Activated CD8-positive, alpha-beta memory T cell treated with anti-CD3 and anti-CD28 coated beads for 1 hour (primary cell): ENCODE results near the gene CAPS2.

Source experiments
- DNase-seq, 2 donors: peaks; one replicate each; pipeline ENCODE4 v3.0.0-alpha.2; 2020; ENCODE audit warnings: low read depth in 1 of 2; ENCODE audit errors: extremely low read depth in 1 of 2

The CAPS2 gene

DNA sequence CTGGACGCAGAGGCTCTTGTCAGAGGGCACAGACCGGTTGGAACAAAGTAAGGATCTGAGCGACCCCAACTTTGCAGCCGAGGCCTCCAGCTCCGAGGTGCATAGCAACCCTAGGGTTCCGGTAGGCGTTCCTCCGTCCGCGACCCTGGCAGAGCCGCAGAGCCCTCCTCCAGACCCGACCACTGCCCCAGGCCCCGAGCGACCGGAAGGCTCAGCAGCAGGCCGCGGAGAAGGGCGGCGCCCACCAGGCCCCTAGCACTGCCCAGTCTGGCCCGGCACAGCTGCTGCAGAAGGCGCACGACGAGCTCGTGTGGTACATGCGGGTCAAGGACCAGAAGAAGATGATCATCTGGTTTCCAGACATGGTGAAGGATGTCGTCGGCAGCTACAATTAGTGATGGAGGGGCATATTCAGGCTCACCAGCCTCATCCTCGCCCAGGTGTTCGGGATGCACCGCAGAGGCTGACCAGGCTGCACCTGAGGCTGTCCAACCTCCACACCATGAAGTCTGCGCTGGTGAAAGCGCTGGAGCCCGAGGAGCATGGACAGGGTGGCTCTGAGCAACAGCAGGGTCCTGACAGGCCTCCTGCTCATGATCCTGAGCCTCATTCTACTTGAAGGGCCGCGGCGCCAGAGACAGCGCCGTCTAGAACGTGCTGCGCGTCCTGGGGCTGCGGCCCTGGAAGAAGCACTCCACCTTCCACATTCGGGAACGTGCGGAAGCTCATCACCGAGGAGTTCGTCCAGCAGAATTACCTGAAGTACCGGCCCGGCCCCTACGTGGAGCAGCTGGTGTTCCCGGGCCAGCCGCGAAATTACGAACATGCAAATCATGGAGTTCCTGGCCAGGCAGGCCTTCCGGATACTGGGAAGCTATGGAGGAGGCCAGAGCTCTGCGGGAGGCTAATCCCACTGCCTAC, 24.5 kb downstream of the CAPS2 start:
- no peak for DNase-seq

DNA sequence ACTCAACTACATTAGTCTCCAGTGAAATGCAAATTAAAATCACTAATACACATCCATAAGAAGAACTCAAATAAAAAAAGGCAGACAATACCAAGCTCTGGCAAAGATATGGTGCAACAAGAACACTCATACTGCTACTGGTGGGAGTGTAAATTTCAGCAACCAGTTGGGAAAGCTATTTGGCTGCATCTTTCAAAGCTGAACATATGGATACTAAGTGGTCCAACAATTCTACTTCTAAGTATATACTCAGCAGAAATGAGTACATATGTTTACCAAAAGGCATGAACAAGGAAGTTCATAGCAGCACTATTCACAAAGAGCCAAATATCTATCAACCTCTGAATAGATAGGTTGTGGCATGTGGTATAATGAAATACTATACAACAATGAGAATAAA, 27.3 kb downstream of the CAPS2 start:
- no peak for DNase-seq

DNA sequence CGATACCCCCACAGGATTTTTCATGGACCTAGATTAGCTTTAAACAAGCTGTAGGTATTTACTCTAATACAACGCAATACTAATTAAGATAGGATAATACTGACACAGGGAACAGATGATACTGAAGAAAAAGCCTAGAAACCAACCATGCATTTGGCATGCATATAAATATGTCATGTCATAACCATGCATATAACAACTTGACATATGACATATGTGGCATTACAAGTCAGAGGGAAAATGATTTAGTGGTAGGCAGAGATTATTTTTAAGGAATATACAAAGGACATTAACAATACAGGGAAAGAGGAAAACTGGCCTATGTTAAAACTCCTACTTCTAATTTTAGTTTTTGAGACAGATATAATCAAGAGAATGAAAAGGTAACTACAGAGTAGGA, 27.9 kb downstream of the CAPS2 start:
- no peak for DNase-seq

DNA sequence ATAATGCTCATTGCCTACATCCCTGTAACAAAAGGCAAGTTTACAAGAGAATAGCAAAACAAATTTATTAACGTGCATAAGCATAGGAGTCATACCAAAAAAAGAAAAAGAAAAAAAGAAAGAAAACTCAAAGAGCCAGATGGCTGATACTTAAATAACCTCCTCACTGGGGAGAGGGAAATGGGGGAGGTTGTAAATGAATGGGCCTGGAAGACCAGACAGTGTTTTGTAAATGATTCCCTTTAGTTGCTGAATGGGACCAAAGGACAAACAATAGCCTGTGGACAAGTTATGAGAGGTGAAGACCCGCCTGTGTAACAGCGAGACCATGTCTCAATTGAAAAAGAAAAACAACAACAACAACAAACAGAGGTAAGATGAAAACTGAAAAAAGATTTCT, 35.3 kb downstream of the CAPS2 start:
- DNase-seq, result no peak

DNA sequence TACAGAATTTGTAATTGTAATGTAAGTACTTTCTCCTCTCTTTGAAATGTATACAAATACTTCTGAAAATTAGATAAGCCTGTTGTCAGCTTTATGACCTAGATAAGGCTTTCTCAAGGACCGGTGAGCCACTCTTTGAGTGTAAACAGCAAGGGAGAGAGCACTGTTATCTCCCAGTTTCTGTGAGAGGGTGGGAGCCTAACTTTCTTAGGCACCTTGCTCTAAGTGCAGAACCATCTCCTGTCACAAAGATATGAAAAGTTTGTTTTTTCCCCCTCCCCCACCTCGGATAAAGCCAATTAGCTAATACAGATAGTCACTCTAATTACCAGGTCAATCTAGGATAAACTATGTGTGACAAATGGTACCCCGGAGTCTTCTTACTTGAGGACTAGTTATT, 35.8 kb downstream of the CAPS2 start:
- no peak for DNase-seq

- DNase-seq, result no peak
Observed at GRCh38 chr12:75291014-75291413, 39.1 kb downstream of the CAPS2 start.

- no peak for DNase-seq
Observed at GRCh38 chr12:75289753-75290152, 40.4 kb downstream of the CAPS2 start.

- no peak for DNase-seq
Observed at GRCh38 chr12:75288860-75289259, 41.3 kb downstream of the CAPS2 start.

DNA sequence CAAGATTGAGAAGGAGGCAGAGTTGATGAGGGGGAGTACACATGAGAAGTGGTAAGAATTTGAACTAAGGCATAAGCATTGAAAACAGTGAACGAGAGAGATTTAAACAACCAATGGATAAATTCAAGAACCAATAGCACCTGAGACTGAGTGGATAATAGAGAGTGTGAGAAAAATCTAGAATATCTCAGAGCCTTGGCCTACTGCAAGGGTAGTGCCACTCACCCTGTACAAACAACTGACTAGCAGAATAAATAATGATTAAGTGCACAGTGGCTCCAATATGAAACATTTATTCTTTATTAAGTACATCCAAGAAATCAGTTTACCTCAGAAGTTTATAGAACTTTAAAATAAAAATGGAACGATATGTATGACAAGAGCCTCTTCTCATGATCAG, 54.4 kb downstream of the CAPS2 start:
- DNase-seq, result no peak

DNA sequence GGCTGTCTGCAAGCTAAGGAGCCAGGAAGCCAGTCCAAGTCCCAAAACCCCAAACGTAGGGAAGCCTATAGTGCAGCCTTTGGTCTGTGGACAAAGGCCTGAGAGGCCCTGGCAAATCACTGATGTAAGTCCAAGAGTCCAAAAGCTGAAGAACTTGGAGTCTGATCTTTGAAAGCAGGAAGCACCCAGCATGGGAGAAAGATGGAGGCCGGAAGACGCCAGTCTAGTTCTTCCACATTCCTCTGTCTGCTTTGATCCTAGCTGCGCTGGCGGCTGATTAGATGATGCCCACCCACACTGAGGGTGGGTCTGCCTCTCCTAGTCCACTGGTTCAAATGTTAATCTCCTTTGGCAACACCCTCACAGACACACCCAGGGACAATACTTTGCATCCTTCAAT, 58.5 kb downstream of the CAPS2 start:
- no peak for DNase-seq

DNA sequence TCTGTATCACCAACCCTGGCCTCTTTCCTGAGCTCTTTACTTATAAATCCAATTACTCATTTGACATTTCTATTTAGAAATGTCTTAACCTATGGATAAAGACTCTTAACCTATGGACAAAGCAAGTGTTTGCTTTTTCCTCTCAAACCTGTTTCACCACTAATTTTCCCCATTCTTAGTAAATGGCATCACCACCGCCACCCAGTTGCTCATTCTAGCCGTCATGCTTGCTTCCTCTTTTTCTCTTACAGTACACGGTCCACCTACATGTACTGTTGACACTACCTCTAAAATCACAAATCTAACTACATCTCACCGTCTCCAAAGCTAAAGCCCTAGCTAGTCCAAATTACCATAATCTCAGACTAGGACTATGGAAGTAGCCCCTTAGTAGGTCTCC, 60.0 kb downstream of the CAPS2 start:
- DNase-seq, result no peak

- no peak for DNase-seq
Observed at GRCh38 chr12:75269209-75269608, 60.9 kb downstream of the CAPS2 start.

GRCh38 chr12:75260316-75260715, 69.8 kb downstream of the CAPS2 start:
- no peak for DNase-seq

- no peak for DNase-seq
Observed at GRCh38 chr12:75259143-75259542, 71.0 kb downstream of the CAPS2 start.

- no peak for DNase-seq
Observed at GRCh38 chr12:75257510-75257909, 72.6 kb downstream of the CAPS2 start.

- no peak for DNase-seq
Observed at GRCh38 chr12:75245108-75245507, 85.0 kb downstream of the CAPS2 start.

DNA sequence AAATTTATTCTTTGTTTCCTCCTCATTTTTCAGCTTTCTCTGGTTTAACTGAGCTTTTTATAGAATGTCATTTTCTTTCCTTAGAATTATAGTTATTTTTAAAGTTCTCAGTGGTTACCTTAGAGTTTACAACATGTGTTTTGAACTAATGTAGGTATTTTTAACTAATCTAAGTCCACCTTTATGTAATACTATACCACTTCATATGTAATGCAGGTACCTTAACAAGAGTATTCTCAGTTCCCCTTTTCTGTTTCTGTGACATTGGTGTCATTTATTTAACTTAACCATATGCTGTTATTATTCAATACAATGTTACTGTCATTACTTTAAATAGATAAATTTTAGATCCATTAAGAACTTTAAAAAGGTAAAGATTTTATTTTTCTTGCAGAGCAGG, 90.1 kb downstream of the CAPS2 start:
- no peak for DNase-seq

DNA sequence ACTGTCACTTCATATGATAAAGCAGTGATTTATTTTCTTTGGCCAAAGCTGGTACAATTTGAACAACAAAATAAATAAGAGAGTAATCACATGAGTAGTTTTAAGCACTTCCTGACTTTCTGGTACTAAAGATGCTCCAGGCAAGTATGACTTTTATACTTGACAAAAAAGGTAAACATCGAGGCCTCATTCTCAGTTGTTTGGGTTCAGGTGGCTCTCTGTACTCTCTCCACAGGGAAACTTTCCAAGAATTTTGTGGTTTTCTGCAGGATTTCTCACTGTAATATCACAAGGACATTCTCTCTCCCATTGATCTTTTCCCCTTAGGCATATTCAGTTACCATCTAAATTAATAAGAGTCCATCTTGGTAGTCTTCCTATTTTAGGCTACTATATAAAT, 93.9 kb downstream of the CAPS2 start:
- DNase-seq, result no peak

DNA sequence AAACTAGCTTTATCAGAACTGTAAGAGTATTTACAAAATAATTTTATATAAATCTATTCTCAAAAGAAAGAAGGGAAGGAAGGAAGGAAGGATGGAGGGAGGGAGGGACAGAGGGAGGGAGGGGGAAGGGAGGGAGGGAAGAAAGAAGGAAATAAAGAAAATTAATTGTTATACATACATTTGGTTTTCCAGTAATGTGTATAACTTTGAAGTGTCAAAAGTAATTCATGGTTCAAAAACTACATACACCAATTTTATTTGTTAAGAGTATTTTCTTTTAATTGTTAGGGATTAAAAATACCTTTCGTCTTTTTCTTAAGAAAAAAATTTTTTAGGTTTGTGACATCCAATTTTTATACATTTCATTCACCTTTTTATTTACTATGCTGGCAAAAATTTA, 103.0 kb downstream of the CAPS2 start:
- no peak for DNase-seq
